GM23338 (cell line): ENCODE measurements around the gene PIK3R4. TPM values are rescaled to one million over a fixed set of nuclear protein-coding genes. Genes with fewer than 3 reads are reported as not detected.

ENCODE experiments used
- ATAC-seq: fragments of 200-7000 bp; cut with Tn5 transposase; 3 replicates; pipeline ENCODE4 v1.9.1; 2020
- DNase-seq: peaks from one replicate; pipeline ENCODE4 v3.0.0-alpha.2; 2015; ENCODE audit warnings: low spot score
- H2AFZ ChIP-seq: fragments of 200-600 bp; sonication (generic); 2 replicates; pipeline ENCODE4 v1.8.0; 2016; ENCODE audit warnings: antibody characterized with exemption, mild to moderate bottlenecking, moderate library complexity
- H3F3A ChIP-seq: fragments of 200-600 bp; sonication (generic); replicated peaks from 2 replicates; pipeline ENCODE4 v1.8.0; 2017; ENCODE audit warnings: antibody characterized with exemption, mixed run types, low read depth
- H3K27ac ChIP-seq: fragments of 200-600 bp; sonication (generic); 2 replicates; pipeline ENCODE4 v1.6.1; 2016; ENCODE audit warnings: low read depth
- H3K27me3 ChIP-seq: fragments of 200-600 bp; sonication (generic); 2 replicates; pipeline ENCODE4 v1.8.0; 2016; ENCODE audit warnings: mild to moderate bottlenecking, mixed run types, moderate library complexity; ENCODE audit not compliant: insufficient read depth
- H3K36me3 ChIP-seq: fragments of 200-600 bp; sonication (generic); 2 replicates; pipeline ENCODE4 v1.8.0; 2016; ENCODE audit warnings: mild to moderate bottlenecking; ENCODE audit not compliant: insufficient read depth
- H3K4me1 ChIP-seq: fragments of 200-600 bp; sonication (generic); 2 replicates; pipeline ENCODE4 v1.8.0; 2016; ENCODE audit warnings: mild to moderate bottlenecking, moderate library complexity; ENCODE audit not compliant: insufficient read depth
- H3K4me2 ChIP-seq: fragments of 200-600 bp; sonication (generic); 2 replicates; pipeline ENCODE4 v1.7.1; 2017; ENCODE audit warnings: mixed run types
- H3K4me3 ChIP-seq: fragments of 200-600 bp; sonication (generic); 2 replicates; pipeline ENCODE4 v1.6.1; 2016; ENCODE audit warnings: mixed run types
- H3K79me2 ChIP-seq: fragments of 200-600 bp; sonication (generic); replicated peaks from 2 replicates; pipeline ENCODE4 v1.8.0; 2017; ENCODE audit warnings: mild to moderate bottlenecking; ENCODE audit not compliant: insufficient read depth
- H3K9me2 ChIP-seq: fragments of 200-600 bp; sonication (generic); 2 replicates; pipeline ENCODE4 v1.8.0; 2017; ENCODE audit not compliant: insufficient read depth
- H4K20me1 ChIP-seq: fragments of 200-600 bp; sonication (generic); replicated peaks from 2 replicates; pipeline ENCODE4 v1.8.0; 2017; ENCODE audit warnings: mild to moderate bottlenecking; ENCODE audit not compliant: insufficient read depth
- H3K27ac Mint-ChIP-seq: 2 replicates; pipeline ENCODE4 v1.8.0; 2020; ENCODE audit warnings: inconsistent platforms, mild to moderate bottlenecking, moderate library complexity, mixed read lengths
- H3K27me3 Mint-ChIP-seq: 3 replicates; pipeline ENCODE4 v1.8.0; 2022; ENCODE audit warnings: low read depth, mild to moderate bottlenecking, moderate library complexity, mixed read lengths, inconsistent platforms; ENCODE audit not compliant: insufficient read depth, poor library complexity
- H3K36me3 Mint-ChIP-seq: 3 replicates; pipeline ENCODE4 v1.8.0; 2021; ENCODE audit warnings: low read depth, mild to moderate bottlenecking, inconsistent platforms, moderate library complexity, mixed read lengths
- H3K4me1 Mint-ChIP-seq: 3 replicates; pipeline ENCODE4 v1.8.0; 2020; ENCODE audit warnings: mild to moderate bottlenecking, inconsistent platforms, mixed read lengths
- H3K4me3 Mint-ChIP-seq: 3 replicates; pipeline ENCODE4 v1.8.0; 2021; ENCODE audit warnings: moderate library complexity, mild to moderate bottlenecking, inconsistent platforms, mixed read lengths
- H3K9me3 Mint-ChIP-seq: 3 replicates; pipeline ENCODE4 v1.8.0; 2020; ENCODE audit warnings: moderate library complexity, mild to moderate bottlenecking, inconsistent platforms, mixed read lengths
- CREB1 ChIP-seq: fragments of 250-450 bp; sonication (Bioruptor Pico); IDR thresholded peaks from 2 replicates; pipeline ENCODE4 v1.5.0; 2020; ENCODE audit warnings: low read depth, mild to moderate bottlenecking, moderate library complexity
- CTCF ChIP-seq, 2 experiments: fragments of 200-600 bp in 1 of 2; sonication (generic) in 1 of 2; conservative IDR thresholded peaks; 2 replicates each; pipeline versions ENCODE4 v1.5.1 to v1.6.1; 2016 to 2017; ENCODE audit warnings: antibody characterized with exemption in 2 of 2, low read depth in 2 of 2, mild to moderate bottlenecking in 2 of 2, moderate library complexity in 1 of 2
- ETS1 ChIP-seq: IDR thresholded peaks from 2 replicates; pipeline ENCODE4 v1.6.1; 2016; ENCODE audit warnings: antibody characterized with exemption
- EZH2 ChIP-seq: fragments of 200-600 bp; sonication (generic); IDR thresholded peaks from one replicate; pipeline ENCODE4 v1.8.0; 2017; ENCODE audit warnings: antibody characterized with exemption, mild to moderate bottlenecking, low read depth; ENCODE audit not compliant: unreplicated experiment
- EZH2phosphoT487 ChIP-seq: fragments of 200-600 bp; sonication (generic); IDR thresholded peaks from one replicate; pipeline ENCODE4 v1.8.1; 2018; ENCODE audit warnings: antibody characterized with exemption; ENCODE audit not compliant: unreplicated experiment
- JUNB ChIP-seq: IDR thresholded peaks from one replicate; pipeline ENCODE4 v1.6.1; 2016; ENCODE audit warnings: antibody characterized with exemption; ENCODE audit not compliant: unreplicated experiment
- NANOG ChIP-seq: IDR thresholded peaks from 2 replicates; pipeline ENCODE4 v1.6.1; 2016; ENCODE audit warnings: antibody characterized with exemption, borderline replicate concordance
- POLR2AphosphoS5 ChIP-seq: IDR thresholded peaks from 2 replicates; pipeline ENCODE4 v1.6.1; 2016; ENCODE audit warnings: antibody characterized with exemption, low read depth
- REST ChIP-seq: IDR thresholded peaks from one replicate; pipeline ENCODE4 v1.6.1; 2018; ENCODE audit warnings: antibody characterized with exemption; ENCODE audit not compliant: unreplicated experiment
- STAT1 ChIP-seq: IDR thresholded peaks from one replicate; pipeline ENCODE4 v1.6.1; 2016; ENCODE audit warnings: antibody characterized with exemption; ENCODE audit not compliant: unreplicated experiment
- ZNF114 ChIP-seq: fragments of 250-450 bp; sonication (Bioruptor Pico); IDR thresholded peaks from 2 replicates; pipeline ENCODE4 v1.5.0; 2020; ENCODE audit warnings: mild to moderate bottlenecking, moderate library complexity
- ZNF331 ChIP-seq: fragments of 250-450 bp; sonication (Bioruptor Pico); IDR thresholded peaks from 2 replicates; pipeline ENCODE4 v1.5.0; 2020; ENCODE audit warnings: low read depth, mild to moderate bottlenecking, moderate library complexity
- ZNF462 ChIP-seq: fragments of 250-450 bp; sonication (Bioruptor Pico); IDR thresholded peaks from 2 replicates; pipeline ENCODE4 v1.5.0; 2020; ENCODE audit warnings: mild to moderate bottlenecking, moderate library complexity
- polyA plus RNA-seq: library from polyadenylated mRNA; unstranded; fragments of >200 nt; fragmentation: Nextera tagmentation; extraction: Ambion mirVana; gene quantifications from 2 replicates; pipeline ENCODE4 v1.2.1, GENCODE V29; 2016
- total RNA-seq: library from RNA; depleted of rRNA; stranded (reverse); fragments of >200 nt; shearing (Covaris generic); gene quantifications from 2 replicates; pipeline ENCODE4 v1.2.3, GENCODE V29; 2014

PIK3R4 gene
- total and polyA plus RNA-seq, 2 experiments from 2014 or later, result 48.8 to 65.1 TPM

- ATAC-seq (no peak), DNase-seq (no peak)
- Mint-ChIP-seq H3K4me3 (no peak overlapping the region), H3K9me3 (no peaks in the 10 kb centered on the region), H3K36me3 (peaks cover 10% of the 10 kb centered on the region), H3K27ac (no peak overlapping the region), H3K4me1 (no peaks in the 10 kb centered on the region), H3K27me3 (no peaks in the 10 kb centered on the region)
- Histone ChIP-seq H3K9me2 (no peaks in the 10 kb centered on the region), H3K36me3 (peaks cover 6% of the 10 kb centered on the region; the same call in 1 of the 2 replicates), H3K27ac (no peak overlapping the region), H4K20me1 (no peaks in the 10 kb centered on the region), H3K27me3 (no peaks in the 10 kb centered on the region), H3K4me3 (no peak overlapping the region), H3F3A (no peaks in the 10 kb centered on the region), H2AFZ (no peak overlapping the region), H3K4me2 (no peak overlapping the region), H3K4me1 (no peaks in the 10 kb centered on the region), H3K79me2 (no peaks in the 10 kb centered on the region)
- TF ChIP-seq JUNB, result no peak
- TF ChIP-seq CTCF (conservative IDR thresholded peaks at IDR 0.05; ENCODE audit: low read depth in 2 of 2), result no peak
- TF ChIP-seq ZNF114 (CRISPR knock-in tag), result no peak
- no peak for TF ChIP-seq ETS1
- TF ChIP-seq CREB1 (CRISPR knock-in tag), result no peak
- TF ChIP-seq STAT1, result no peak
- no peak for TF ChIP-seq EZH2phosphoT487
- no peak for TF ChIP-seq POLR2AphosphoS5
- no peak for TF ChIP-seq NANOG
- TF ChIP-seq REST, result no peak
- TF ChIP-seq ZNF462 (CRISPR knock-in tag), result no peak
- no peak for TF ChIP-seq ZNF331 (CRISPR knock-in tag)
- no peak for TF ChIP-seq EZH2
These were observed 57.7 kb downstream of the PIK3R4 start for GRCh38 chr3:130688697-130689470.
